A673 (cell line): ENCODE results near the gene FRG2B. TPM values are rescaled to one million over a fixed set of nuclear protein-coding genes. Genes with fewer than 3 reads are reported as not detected.

Experiments
- BruUV-seq: library from RNA; stranded (reverse); fragments of 400-500 nt; replicated peaks from 2 replicates; lab custom pipeline; 2021; lab: Mats Ljungman, UMichigan
- CTCF ChIA-PET: fragments of 300-600 bp; sonication (Branson Sonifier 250); formaldehyde crosslinking; loops from one replicate; lab custom pipeline; 2022; ENCODE audit warnings: antibody characterized with exemption; lab: Charles Lee
- POLR2A ChIA-PET: fragments of 300-600 bp; sonication (Branson Sonifier 250); formaldehyde crosslinking; loops from one replicate; lab custom pipeline; 2022; ENCODE audit warnings: antibody characterized with exemption; ENCODE audit not compliant: low non-redundant PET; lab: Charles Lee
- DNase-seq: peaks from one replicate; pipeline ENCODE4 v3.0.0-alpha.2; 2015; ENCODE audit warnings: low spot score
- H3K27ac ChIP-seq: fragments of 200-600 bp; sonication (generic); 2 replicates; pipeline ENCODE4 v1.5.1; 2016; ENCODE audit warnings: mixed run types, low read depth, mild to moderate bottlenecking, mixed read lengths, antibody characterized with exemption, low read length; ENCODE audit not compliant: poor library complexity, severe bottlenecking
- H3K27me3 ChIP-seq: fragments of 200-600 bp; sonication (generic); replicated peaks from 2 replicates; pipeline ENCODE4 v1.6.1; 2017; ENCODE audit warnings: mixed run types, low read depth, mild to moderate bottlenecking, mixed read lengths, antibody characterized with exemption, low read length; ENCODE audit not compliant: insufficient read depth, poor library complexity
- H3K36me3 ChIP-seq: fragments of 200-600 bp; sonication (generic); 2 replicates; pipeline ENCODE4 v1.6.1; 2016; ENCODE audit warnings: mixed run types, mild to moderate bottlenecking, mixed read lengths, antibody characterized with exemption, low read length; ENCODE audit not compliant: insufficient read depth, poor library complexity, severe bottlenecking
- H3K4me1 ChIP-seq: fragments of 200-600 bp; sonication (generic); 2 replicates; pipeline ENCODE4 v1.6.1; 2017; ENCODE audit warnings: mixed run types, mild to moderate bottlenecking, mixed read lengths, antibody characterized with exemption, low read length; ENCODE audit not compliant: insufficient read depth, poor library complexity, severe bottlenecking
- H3K4me3 ChIP-seq: fragments of 200-600 bp; sonication (generic); 2 replicates; pipeline ENCODE4 v1.5.1; 2016; ENCODE audit warnings: low read depth, mixed run types, mild to moderate bottlenecking, mixed read lengths, low read length; ENCODE audit not compliant: poor library complexity, severe bottlenecking
- H3K9me3 ChIP-seq: fragments of 200-600 bp; sonication (generic); 2 replicates; pipeline ENCODE4 v1.6.1; 2016; ENCODE audit warnings: mixed run types, low read depth, mild to moderate bottlenecking, mixed read lengths, antibody characterized with exemption, low read length; ENCODE audit not compliant: poor library complexity, severe bottlenecking
- CTCF ChIP-seq: fragments of 300-800, 200-600 bp; sonication (generic); conservative IDR thresholded peaks from 2 replicates; pipeline ENCODE4 v1.5.1; 2017; ENCODE audit warnings: low read depth, mild to moderate bottlenecking, antibody characterized with exemption, low read length, moderate library complexity, mixed read lengths
- EZH2 ChIP-seq: fragments of 200-600 bp; sonication (generic); IDR thresholded peaks from 2 replicates; pipeline ENCODE4 v1.6.1; 2017; ENCODE audit warnings: borderline replicate concordance, low read depth, mild to moderate bottlenecking, mixed read lengths, antibody characterized with exemption, low read length; ENCODE audit not compliant: poor library complexity, severe bottlenecking
- intact Hi-C: fragments of 100-400 bp; cut with micrococcal nuclease; formaldehyde crosslinking; loops from one replicate; pipeline ENCODE4 v1.10.0; 2022; ENCODE audit not compliant: unreplicated experiment
- total RNA-seq: library from RNA; stranded (reverse); gene quantifications from 2 replicates; pipeline ENCODE4 v1.2.3, GENCODE V29; 2021

The FRG2B gene
- total RNA-seq, 1 experiment from 2014 or later, result not detected

- TF ChIP-seq EZH2 (no peak), CTCF (no peak)
- ChIA-PET CTCF (no interaction called here), POLR2A (no interaction called here)
- no peak for DNase-seq
- Histone ChIP-seq H3K27me3 (peaks cover 10% of the 10 kb centered on the region), H3K9me3 (no peaks in the 10 kb centered on the region), H3K36me3 (no peaks in the 10 kb centered on the region), H3K4me3 (no peak overlapping the region), H3K27ac (no peak overlapping the region), H3K4me1 (no peaks in the 10 kb centered on the region)
- BruUV-seq, result no TSS peak
- intact Hi-C loops, result no loop called here
Measured at GRCh38 chr10:133618851-133619250, 7.7 kb downstream of the FRG2B start.

GRCh38 chr10:133617196-133617595 lies 9.4 kb downstream of the FRG2B start:
- no peak for DNase-seq
- peaks cover 20% of the 10 kb centered on the region for H3K27me3 ChIP-seq
- H3K4me1 ChIP-seq, result no peaks in the 10 kb centered on the region
- H3K4me3 ChIP-seq, result no peak overlapping the region
- no peak for TF ChIP-seq EZH2
- TF ChIP-seq CTCF, result no peak
- no peaks in the 10 kb centered on the region for H3K9me3 ChIP-seq
- no TSS peak for BruUV-seq
- POLR2A ChIA-PET, result no interaction called here
- H3K27ac ChIP-seq, result no peak overlapping the region
- CTCF ChIA-PET, result no interaction called here
- no peaks in the 10 kb centered on the region for H3K36me3 ChIP-seq
- intact Hi-C loops, result no loop called here

- no peak overlapping the region for H3K4me3 ChIP-seq
- H3K9me3 ChIP-seq, result no peaks in the 10 kb centered on the region
- H3K27ac ChIP-seq, result no peak overlapping the region
- BruUV-seq, result no TSS peak
- H3K27me3 ChIP-seq, result peaks cover 18% of the 10 kb centered on the region
- ChIA-PET CTCF (interaction anchor here (0.8 kb wide), 1 partner anchor 9 kb away, joined by 3 read pairs; no protein-coding TSS in a partner anchor), POLR2A (no interaction called here)
- no peaks in the 10 kb centered on the region for H3K4me1 ChIP-seq
- no peak for DNase-seq
- intact Hi-C loops, result no loop called here
- H3K36me3 ChIP-seq, result no peaks in the 10 kb centered on the region
- no peak for TF ChIP-seq EZH2
- TF ChIP-seq CTCF, result no peak
Measured at GRCh38 chr10:133616371-133617130, 10.0 kb downstream of the FRG2B start.
